PC-3 (cell line): ENCODE measurements around the gene MEGF6. TPM values are rescaled to one million over a fixed set of nuclear protein-coding genes. Genes with fewer than 3 reads are reported as not detected.

ENCODE experiments used
- ATAC-seq: fragments of 200-7000 bp; cut with Tn5 transposase; 2 replicates; pipeline ENCODE4 v1.9.1; 2020; ENCODE audit warnings: mild to moderate bottlenecking, moderate library complexity
- BruUV-seq: library from RNA; stranded (reverse); fragments of 400-500 nt; replicated peaks from 2 replicates; lab custom pipeline; 2021; lab: Mats Ljungman, UMichigan
- CTCF ChIA-PET: fragments of 300-600 bp; sonication (Branson Sonifier 250); formaldehyde crosslinking; loops from one replicate; lab custom pipeline; 2022; ENCODE audit warnings: antibody characterized with exemption; lab: Charles Lee
- POLR2A ChIA-PET: fragments of 300-600 bp; sonication (Branson Sonifier 250); formaldehyde crosslinking; loops from one replicate; lab custom pipeline; 2022; ENCODE audit warnings: antibody characterized with exemption; ENCODE audit not compliant: unreplicated experiment; lab: Charles Lee
- DNase-seq: peaks from one replicate; pipeline ENCODE4 v3.0.0-alpha.2; 2015
- H2AFZ ChIP-seq: fragments of 300-600 bp; sonication (generic); 2 replicates; pipeline ENCODE4 v1.6.0; 2016; ENCODE audit warnings: antibody characterized with exemption, low read length
- H3F3A ChIP-seq: fragments of 300-600 bp; sonication (generic); one replicate; pipeline ENCODE4 v1.6.0; 2017; ENCODE audit warnings: antibody characterized with exemption, low read length, control low read depth, mild to moderate bottlenecking; ENCODE audit not compliant: unreplicated experiment
- H3K27ac ChIP-seq: fragments of 300-600 bp; sonication (generic); 2 replicates; pipeline ENCODE4 v1.5.1; 2016; ENCODE audit warnings: mild to moderate bottlenecking, low read length
- H3K27me3 ChIP-seq: fragments of 300-600 bp; sonication (generic); 2 replicates; pipeline ENCODE4 v1.6.1; 2016; ENCODE audit warnings: low read length, mixed read lengths
- H3K36me3 ChIP-seq: fragments of 300-600 bp; sonication (generic); 2 replicates; pipeline ENCODE4 v1.6.1; 2016; ENCODE audit warnings: low read depth, mixed run types, low read length, mixed read lengths
- H3K4me1 ChIP-seq: fragments of 300-600 bp; sonication (generic); 2 replicates; pipeline ENCODE4 v1.5.1; 2016; ENCODE audit warnings: low read length; ENCODE audit not compliant: insufficient read depth
- H3K4me2 ChIP-seq: fragments of 300-600 bp; sonication (generic); 2 replicates; pipeline ENCODE4 v1.6.0; 2016; ENCODE audit warnings: low read length
- H3K4me3 ChIP-seq: fragments of 300-600 bp; sonication (generic); 2 replicates; pipeline ENCODE4 v1.5.1; 2016; ENCODE audit warnings: mild to moderate bottlenecking, low read length, mixed read lengths
- H3K79me2 ChIP-seq: fragments of 300-600 bp; sonication (generic); 2 replicates; pipeline ENCODE4 v1.6.1; 2017; ENCODE audit warnings: low read length, mixed read lengths
- H3K9ac ChIP-seq: fragments of 300-600 bp; sonication (generic); 2 replicates; pipeline ENCODE4 v1.6.0; 2016; ENCODE audit warnings: mild to moderate bottlenecking, low read length
- H3K9me2 ChIP-seq: fragments of 300-600 bp; sonication (generic); replicated peaks from 2 replicates; pipeline ENCODE4 v1.6.1; 2016; ENCODE audit warnings: mixed run types, low read length, mixed read lengths
- H3K9me3 ChIP-seq: fragments of 300-600 bp; sonication (generic); 2 replicates; pipeline ENCODE4 v1.6.1; 2016; ENCODE audit warnings: low read length, mixed read lengths
- H4K20me1 ChIP-seq: fragments of 300-600 bp; sonication (generic); 2 replicates; pipeline ENCODE4 v1.6.1; 2016; ENCODE audit warnings: low read length, mixed read lengths
- CTCF ChIP-seq: fragments of 300-600 bp; sonication (generic); conservative IDR thresholded peaks from 2 replicates; pipeline ENCODE4 v1.5.1; 2017; ENCODE audit warnings: antibody characterized with exemption, low read depth, mild to moderate bottlenecking, low read length
- EZH2 ChIP-seq: fragments of 300-600 bp; sonication (generic); IDR thresholded peaks from one replicate; pipeline ENCODE4 v1.6.1; 2017; ENCODE audit warnings: antibody characterized with exemption, mild to moderate bottlenecking, low read length; ENCODE audit not compliant: unreplicated experiment
- EZH2phosphoT487 ChIP-seq: fragments of 300-600 bp; sonication (generic); IDR thresholded peaks from 2 replicates; pipeline ENCODE4 v1.6.1; 2018; ENCODE audit warnings: mild to moderate bottlenecking, antibody characterized with exemption, low read length, borderline replicate concordance
- intact Hi-C: fragments of 100-400 bp; cut with micrococcal nuclease; formaldehyde crosslinking; loops from 2 replicates; pipeline ENCODE4 v1.9.0; 2023
- total RNA-seq: library from RNA; depleted of rRNA; stranded (reverse); fragments of >200 nt; gene quantifications from 2 replicates; pipeline ENCODE4 v1.2.3, GENCODE V29; 2014

The MEGF6 gene
- total RNA-seq, 1 experiment from 2014 or later = 32.5 TPM

GRCh38 chr1:3509721-3510120 is 101.6 kb downstream of the MEGF6 start:
- Histone ChIP-seq H3K4me1 (peaks cover 3% of the 10 kb centered on the region), H3K79me2 (no peaks in the 10 kb centered on the region), H3K4me3 (no peak overlapping the region), H3K4me2 (no peak overlapping the region), H3K27me3 (no peaks in the 10 kb centered on the region), H2AFZ (no peak overlapping the region), H3K9ac (no peak overlapping the region), H3K9me3 (no peaks in the 10 kb centered on the region), H3F3A (no peaks in the 10 kb centered on the region), H3K27ac (no peak overlapping the region), H3K36me3 (no peaks in the 10 kb centered on the region), H3K9me2 (no peaks in the 10 kb centered on the region), H4K20me1 (no peaks in the 10 kb centered on the region)
- POLR2A ChIA-PET = no interaction called here
- no peak for TF ChIP-seq EZH2phosphoT487
- TF ChIP-seq CTCF = no peak
- no peak for TF ChIP-seq EZH2
- DNase-seq (no peak), ATAC-seq (no peak)
- intact Hi-C loops = no loop called here
- CTCF ChIA-PET = no interaction called here
- BruUV-seq = no TSS peak

GRCh38 chr1:3508757-3509415 is 102.4 kb downstream of the MEGF6 start:
- CTCF ChIA-PET = no interaction called here
- peaks cover 11% of the 10 kb centered on the region for H3K4me1 ChIP-seq

More at GRCh38 chr1:3508757-3509415, 102.4 kb downstream of the MEGF6 start:
- Histone ChIP-seq H3K4me2 (no peak overlapping the region), H3K79me2 (no peaks in the 10 kb centered on the region), H3K36me3 (no peaks in the 10 kb centered on the region), H3K9me2 (no peaks in the 10 kb centered on the region), H3K27me3 (no peaks in the 10 kb centered on the region), H2AFZ (no peak overlapping the region), H3K4me3 (no peak overlapping the region), H4K20me1 (no peaks in the 10 kb centered on the region), H3F3A (no peaks in the 10 kb centered on the region), H3K27ac (no peak overlapping the region), H3K9ac (no peak overlapping the region), H3K9me3 (no peaks in the 10 kb centered on the region)
- intact Hi-C loops = no loop called here
- TF ChIP-seq EZH2 (no peak), EZH2phosphoT487 (no peak), CTCF (no peak)
- DNase-seq (no peak), ATAC-seq (no peak)
- no TSS peak for BruUV-seq
- POLR2A ChIA-PET = no interaction called here
